NCI-H526 treated with DMSO at 0.1 percent for 48 hours (cell line): Measurements from ENCODE around the gene PDX1.

ENCODE experiments used
- DNase-seq: peaks from one replicate; lab custom pipeline; 2025; lab: John Stamatoyannopoulos, UW

PDX1 gene

DNA sequence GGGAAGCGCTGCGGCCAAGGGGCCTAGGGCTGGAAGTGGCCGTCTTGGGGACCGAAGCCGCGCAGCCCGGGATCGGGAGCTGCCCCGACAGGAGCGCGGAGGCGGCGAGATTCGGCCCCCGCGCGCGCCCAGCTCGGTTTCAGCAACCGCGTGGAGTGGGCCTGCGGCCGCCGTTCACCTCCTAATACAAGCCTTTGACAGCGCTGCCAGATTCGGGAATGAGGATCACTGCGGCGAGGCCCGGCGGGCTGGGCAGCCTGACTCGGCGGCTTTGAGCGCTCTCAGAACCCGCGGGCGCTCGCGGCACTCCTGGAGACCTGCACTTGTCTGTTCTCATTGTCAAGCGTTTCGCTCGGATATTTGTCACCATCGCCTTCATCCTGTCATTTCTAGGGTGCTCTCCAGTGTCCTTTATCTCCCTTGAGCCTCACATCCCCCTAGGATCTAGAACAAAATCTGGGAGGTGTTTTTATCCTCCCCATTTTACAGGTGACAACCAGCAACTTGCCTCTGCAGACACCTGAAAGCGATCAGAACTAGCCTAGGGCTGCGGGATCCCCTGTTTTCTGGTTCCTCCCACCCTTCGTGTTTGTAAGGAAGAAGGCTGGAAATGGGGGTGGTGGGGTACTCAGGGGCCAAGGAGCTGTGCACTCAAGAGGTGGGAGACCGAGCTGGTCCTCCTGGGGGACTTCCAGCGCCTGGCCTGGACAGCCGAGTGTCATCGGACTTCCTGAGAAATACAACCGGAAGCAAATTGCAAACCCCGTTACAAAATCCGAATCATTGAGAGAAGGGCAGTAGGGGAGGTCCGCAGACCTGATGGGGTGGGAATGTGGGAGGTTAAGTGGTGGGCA, 50.8 kb downstream of the PDX1 start:
- DNase-seq: no peak

DNA sequence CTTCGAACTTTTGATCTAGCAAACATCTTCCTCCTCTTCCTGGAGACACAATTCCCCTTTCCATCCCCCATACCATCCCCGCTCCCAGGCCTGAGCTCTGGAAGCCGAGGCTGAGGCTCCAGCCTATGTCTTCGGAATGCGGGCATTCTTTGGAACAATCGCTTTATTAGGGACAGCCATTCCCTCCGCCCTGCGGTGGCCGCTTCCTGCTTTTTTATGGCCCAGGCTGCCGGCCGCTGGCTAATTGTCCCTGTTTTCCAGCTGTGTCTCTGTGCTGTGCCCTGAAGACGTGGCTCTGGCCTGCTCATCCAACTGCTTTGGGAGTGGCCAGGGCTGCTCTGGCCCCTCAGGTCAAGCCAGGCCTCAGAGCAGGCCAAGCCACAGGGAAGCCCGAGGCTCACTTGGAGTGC, 51.4 kb downstream of the PDX1 start:
- no peak for DNase-seq

DNA sequence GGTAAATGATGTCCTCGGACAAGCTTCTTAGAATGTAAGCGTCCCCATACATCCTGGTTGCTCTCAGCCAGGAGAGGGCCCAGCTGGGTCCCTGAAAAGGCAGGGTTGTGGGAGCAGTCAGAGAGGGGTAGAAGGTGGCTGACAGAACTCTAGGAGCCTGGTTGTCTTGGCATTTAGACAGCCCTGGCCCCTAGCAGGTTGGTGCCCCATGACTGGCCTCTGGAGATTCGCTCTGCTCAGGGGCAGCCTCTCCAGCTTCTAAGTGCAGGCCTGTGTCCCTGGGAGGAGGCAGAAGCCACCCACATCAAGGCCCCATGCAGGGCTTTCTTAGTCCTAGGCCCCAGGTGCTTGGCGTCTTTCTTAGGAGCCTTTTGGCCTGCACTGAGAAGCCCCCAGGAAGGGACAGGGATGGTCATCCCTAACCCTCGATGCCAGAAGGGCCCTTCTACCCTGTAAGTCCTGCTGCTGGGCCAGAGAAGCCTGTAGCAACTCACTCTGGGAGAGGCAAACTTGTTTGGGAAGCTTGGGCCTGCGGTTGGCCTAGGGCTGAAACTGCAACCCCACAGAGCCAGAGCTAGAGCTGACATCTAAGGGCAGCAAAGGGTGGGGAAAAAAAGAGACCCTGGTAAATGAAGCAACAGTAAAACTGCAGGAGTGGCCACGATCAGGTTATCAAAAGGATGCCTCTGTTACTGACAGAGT, 52.1 kb downstream of the PDX1 start:
- no peak for DNase-seq

DNA sequence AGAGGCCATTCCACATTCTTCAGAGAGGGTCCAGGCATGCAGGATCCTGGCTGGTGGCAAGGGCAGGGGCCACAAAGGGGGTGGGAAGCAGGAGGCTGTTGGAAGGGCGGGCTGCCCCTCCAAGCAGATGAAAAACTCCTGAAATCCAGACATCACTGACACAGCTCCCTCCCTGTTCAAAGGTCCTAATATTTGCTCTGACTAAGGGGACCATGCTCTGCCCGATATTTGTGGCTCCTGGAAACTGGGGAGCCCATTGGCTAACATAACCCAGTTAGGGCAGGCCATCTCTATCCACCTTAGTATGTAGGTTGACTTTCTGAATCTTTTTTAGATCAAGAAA, 52.6 kb downstream of the PDX1 start:
- DNase-seq: no peak

DNA sequence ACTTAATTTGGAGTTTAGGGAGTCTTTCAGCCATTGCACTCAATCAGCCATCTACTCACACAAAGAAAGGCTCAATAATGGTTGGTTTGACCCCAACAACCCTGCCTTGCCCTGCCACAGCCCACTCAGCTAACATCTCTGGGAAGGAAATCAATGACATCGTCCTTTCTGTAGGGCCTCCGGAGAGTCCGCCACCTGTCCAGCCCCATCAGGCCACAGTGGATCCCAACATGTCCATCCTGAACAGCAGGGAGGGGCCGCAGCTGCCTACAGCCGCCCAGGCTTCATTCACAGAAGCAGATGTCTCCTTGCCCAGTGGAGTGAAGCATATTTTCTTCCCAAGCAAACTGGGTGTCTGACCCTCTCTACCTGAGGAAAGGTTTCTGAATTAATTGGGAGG, 53.5 kb downstream of the PDX1 start:
- DNase-seq: no peak

DNA sequence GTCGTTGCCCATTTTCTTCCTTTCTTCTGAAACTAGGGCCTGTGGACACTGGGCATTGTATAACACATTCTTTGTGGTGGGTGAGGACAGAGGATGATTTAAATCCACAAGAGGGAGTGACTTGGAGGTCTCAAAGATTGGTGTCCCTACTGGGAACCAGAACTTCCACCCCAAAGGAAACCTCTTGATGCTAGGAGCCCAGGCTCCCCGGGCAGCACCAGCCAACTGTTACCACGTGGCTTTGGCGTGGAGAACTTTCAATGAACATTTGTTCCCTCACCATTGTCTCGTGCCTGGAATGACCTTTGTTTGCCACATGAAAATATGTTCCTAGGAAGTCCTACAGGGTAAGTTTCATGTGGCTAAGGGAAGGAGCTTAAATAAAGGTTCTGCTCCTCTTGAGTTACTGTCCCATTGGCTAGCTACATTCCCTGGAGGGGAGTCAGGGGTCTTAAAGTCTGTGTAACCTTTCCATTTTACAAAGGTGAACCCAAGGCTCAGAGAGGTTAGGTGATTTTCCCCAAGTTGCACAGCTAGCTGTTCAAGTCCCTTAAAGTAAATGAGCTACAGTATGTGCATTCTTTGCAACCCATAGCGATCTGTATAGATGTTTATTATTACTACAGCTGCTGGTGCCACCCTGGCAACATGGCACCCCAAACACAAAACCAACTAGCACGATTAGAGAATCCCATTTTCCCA, 54.3 kb downstream of the PDX1 start:
- no peak for DNase-seq
